ENCODE data around the gene NACA2. TPM values are rescaled to one million over a fixed set of nuclear protein-coding genes. Genes with fewer than 3 reads are reported as not detected.

NACA2 gene
- polyA plus RNA-seq, 1 experiment = not detected

GRCh38 chr17:61545335-61545938 lies 45.6 kb downstream of the NACA2 start:
- CTCF ChIA-PET = interaction anchor here (0.6 to 2.6 kb wide), 3 partner anchors 31 to 132 kb away, joined by 3 to 11 read pairs (median 7); no protein-coding TSS in a partner anchor

DNA sequence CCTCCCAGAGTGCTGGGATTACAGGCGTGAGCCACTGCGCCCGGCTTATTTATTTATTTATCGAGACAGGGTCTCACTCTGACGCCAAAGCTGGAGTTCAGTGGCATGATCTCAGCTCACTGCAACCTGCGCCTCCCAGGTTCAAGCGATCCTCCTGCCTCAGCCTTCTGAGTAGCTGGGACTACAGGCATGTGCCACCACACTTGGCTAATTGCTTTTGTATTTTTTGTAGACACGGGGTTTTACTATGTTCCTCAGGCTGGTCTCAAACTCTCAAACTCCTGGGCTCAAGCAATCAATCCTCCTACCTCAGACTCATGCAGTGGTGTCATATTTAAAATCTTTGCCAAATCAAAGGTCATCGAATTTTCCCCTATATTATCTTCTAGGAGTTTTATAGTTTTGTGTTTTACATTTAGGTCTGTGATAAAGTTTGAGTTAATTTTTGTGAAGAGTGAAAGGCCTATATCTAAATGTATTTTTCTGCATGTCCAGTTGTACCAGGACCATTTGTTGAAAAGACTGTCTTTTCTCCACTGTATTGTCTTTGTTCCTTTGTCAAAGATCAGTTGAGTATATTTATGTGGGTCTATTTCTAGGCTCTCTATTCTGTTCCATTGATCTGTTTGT lies 47.1 kb downstream of the NACA2 start:
- no peaks in the 10 kb centered on the region for H3K36me3 ChIP-seq (ENCODE audit: control insufficient read depth, insufficient read depth, low read length)
- ChIA-PET POLR2A (no interaction called here), CTCF (interaction anchor here (0.6 to 1.2 kb wide), 2 partner anchors 117 to 131 kb away, joined by 3 to 4 read pairs; no protein-coding TSS in a partner anchor)
- H3K27me3 ChIP-seq (ENCODE audit: control insufficient read depth, insufficient read depth, low read length) = no peaks in the 10 kb centered on the region
- no peak for DNase-seq (ENCODE audit: low read depth)
- H3K4me3 ChIP-seq (ENCODE audit: low read depth, low read length) = no peak overlapping the region
- TF ChIP-seq, protein P1, sequence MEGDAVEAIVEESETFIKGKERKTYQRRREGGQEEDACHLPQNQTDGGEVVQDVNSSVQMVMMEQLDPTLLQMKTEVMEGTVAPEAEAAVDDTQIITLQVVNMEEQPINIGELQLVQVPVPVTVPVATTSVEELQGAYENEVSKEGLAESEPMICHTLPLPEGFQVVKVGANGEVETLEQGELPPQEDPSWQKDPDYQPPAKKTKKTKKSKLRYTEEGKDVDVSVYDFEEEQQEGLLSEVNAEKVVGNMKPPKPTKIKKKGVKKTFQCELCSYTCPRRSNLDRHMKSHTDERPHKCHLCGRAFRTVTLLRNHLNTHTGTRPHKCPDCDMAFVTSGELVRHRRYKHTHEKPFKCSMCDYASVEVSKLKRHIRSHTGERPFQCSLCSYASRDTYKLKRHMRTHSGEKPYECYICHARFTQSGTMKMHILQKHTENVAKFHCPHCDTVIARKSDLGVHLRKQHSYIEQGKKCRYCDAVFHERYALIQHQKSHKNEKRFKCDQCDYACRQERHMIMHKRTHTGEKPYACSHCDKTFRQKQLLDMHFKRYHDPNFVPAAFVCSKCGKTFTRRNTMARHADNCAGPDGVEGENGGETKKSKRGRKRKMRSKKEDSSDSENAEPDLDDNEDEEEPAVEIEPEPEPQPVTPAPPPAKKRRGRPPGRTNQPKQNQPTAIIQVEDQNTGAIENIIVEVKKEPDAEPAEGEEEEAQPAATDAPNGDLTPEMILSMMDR (IDR thresholded peaks at IDR 0.05; ENCODE audit: insufficient read depth, low read depth, low read length) = no peak

More at GRCh38 chr17:61545335-61545938, 45.6 kb downstream of the NACA2 start:
- no peak overlapping the region for H3K4me3 ChIP-seq (ENCODE audit: low read depth, low read length)
- no peak for DNase-seq (ENCODE audit: low read depth)
- TF ChIP-seq, protein P1 (IDR thresholded peaks at IDR 0.05; ENCODE audit: insufficient read depth, low read depth, low read length) = no peak
- POLR2A ChIA-PET = no interaction called here
- no peaks in the 10 kb centered on the region; the same call in 1 of the 2 replicates for H3K27me3 ChIP-seq (ENCODE audit: control insufficient read depth, insufficient read depth, low read length)
- H3K36me3 ChIP-seq (ENCODE audit: control insufficient read depth, insufficient read depth, low read length) = no peaks in the 10 kb centered on the region

DNA sequence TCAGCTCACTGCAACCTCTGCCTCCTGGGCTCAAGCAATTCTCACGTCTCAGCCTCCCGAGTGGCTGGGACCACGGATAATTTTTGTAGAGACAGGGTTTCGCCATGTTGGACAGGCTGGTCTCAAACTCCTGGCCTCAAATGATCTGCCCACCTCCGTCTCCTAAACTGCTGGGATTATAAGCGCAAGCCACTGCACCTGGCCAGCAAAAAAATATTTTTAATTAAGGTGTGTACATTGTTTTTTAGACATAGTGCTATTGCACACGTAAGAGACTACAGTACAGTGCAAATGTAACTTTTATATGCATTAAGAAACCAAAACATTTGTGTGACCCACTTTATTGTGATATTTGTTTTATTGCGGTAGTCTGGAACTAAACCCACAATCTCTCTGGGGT lies 49.0 kb downstream of the NACA2 start:
- no peaks in the 10 kb centered on the region for H3K27me3 ChIP-seq (ENCODE audit: control insufficient read depth, insufficient read depth, low read length)
- CTCF ChIA-PET = no interaction called here
- H3K36me3 ChIP-seq (ENCODE audit: control insufficient read depth, insufficient read depth, low read length) = no peaks in the 10 kb centered on the region
- TF ChIP-seq, protein P1 (IDR thresholded peaks at IDR 0.05; ENCODE audit: insufficient read depth, low read depth, low read length) = no peak
- POLR2A ChIA-PET = no interaction called here
- no peak for DNase-seq (ENCODE audit: low read depth)
- H3K4me3 ChIP-seq (ENCODE audit: low read depth, low read length) = no peak overlapping the region

DNA sequence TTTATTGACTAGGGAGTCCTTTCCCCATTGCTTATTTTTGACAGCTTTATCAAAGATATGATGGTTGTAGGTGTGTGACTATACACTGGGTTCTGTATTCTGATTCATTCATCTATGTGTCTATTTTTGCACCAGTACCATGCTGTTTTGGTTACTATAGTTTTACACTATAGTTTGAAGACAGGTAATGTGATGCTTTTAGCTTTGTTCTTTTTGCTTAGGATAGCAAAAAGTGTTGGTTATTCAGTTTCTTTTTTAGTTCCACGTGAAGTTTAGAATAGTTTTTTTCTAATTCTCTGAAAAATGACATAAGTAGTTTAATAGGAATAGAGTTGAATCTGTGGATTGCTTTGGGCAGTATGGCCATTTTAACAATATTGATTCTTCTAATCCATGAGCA lies 50.1 kb downstream of the NACA2 start:
- Histone ChIP-seq H3K27me3 (ENCODE audit: control insufficient read depth, insufficient read depth, low read length) (no peaks in the 10 kb centered on the region), H3K4me3 (ENCODE audit: low read depth, low read length) (no peak overlapping the region), H3K36me3 (ENCODE audit: control insufficient read depth, insufficient read depth, low read length) (no peaks in the 10 kb centered on the region)
- no peak for DNase-seq (ENCODE audit: low read depth)
- TF ChIP-seq, protein P1 (IDR thresholded peaks at IDR 0.05; ENCODE audit: insufficient read depth, low read depth, low read length) = no peak
- POLR2A ChIA-PET = no interaction called here
- CTCF ChIA-PET = interaction anchor here (1.0 to 1.1 kb wide), 3 partner anchors 15 to 23 kb away, joined by 3 to 4 read pairs (median 3); no protein-coding TSS in a partner anchor

Other genes starting within 250 kb of the NACA2 start
- 4.3 and 7.8 TPM in 2 replicates for gene TBX2, start 191.4 kb downstream of the NACA2 start, polyA plus RNA-seq (2011; rRNA removed)
- gene TBX4, start 138.8 kb downstream of the NACA2 start, polyA plus RNA-seq (2011; rRNA removed) = 2.8 and 3.7 TPM in 2 replicates